HG03064 (cell line): Measurements from ENCODE around the gene KRT16.
"Not testable (repeated sequence)": the region's sequence is repeated elsewhere in the genome, so short reads cannot be mapped to it uniquely, and the experiment has no call there.

Experiments used
- ATAC-seq: cut with Tn5 transposase; IDR thresholded peaks from one replicate; pipeline ENCODE4 v1.9.1; 2021; ENCODE audit warnings: low read depth; ENCODE audit not compliant: unreplicated experiment

Gene KRT16

GRCh38 chr17:41612376-41613160, at the start of gene KRT16:
Gene KRT16, minus strand, starts transcription at chr17:41612767. Its CDS starts 79 bp downstream, at chr17:41612688.
- not testable (repeated sequence) for ATAC-seq

- ATAC-seq = no peak
These were observed 47.7 kb upstream of the KRT16 start for GRCh38 chr17:41660221-41660711.

GRCh38 chr17:41659427-41660212, 47.1 kb upstream of the KRT16 start:
- ATAC-seq = no peak

GRCh38 chr17:41658846-41659245, 46.3 kb upstream of the KRT16 start:
- ATAC-seq = no peak

- ATAC-seq = no peak
These were observed 45.4 kb upstream of the KRT16 start for GRCh38 chr17:41657936-41658335.

- no peak for ATAC-seq
These were observed 44.7 kb upstream of the KRT16 start for GRCh38 chr17:41657176-41657754.

GRCh38 chr17:41656249-41657023, 43.9 kb upstream of the KRT16 start:
- ATAC-seq = no peak

- ATAC-seq = no peak
These were observed 43.1 kb upstream of the KRT16 start for GRCh38 chr17:41655611-41656111.

GRCh38 chr17:41654678-41655607, 42.4 kb upstream of the KRT16 start:
- no peak for ATAC-seq

- ATAC-seq = no peak
These were observed 41.5 kb upstream of the KRT16 start for GRCh38 chr17:41653892-41654677.

GRCh38 chr17:41653421-41653820, 40.9 kb upstream of the KRT16 start:
- no peak for ATAC-seq

- ATAC-seq = no peak
These were observed 39.9 kb upstream of the KRT16 start for GRCh38 chr17:41652461-41652970.

GRCh38 chr17:41651625-41652460, 39.3 kb upstream of the KRT16 start:
- no peak for ATAC-seq

- no peak for ATAC-seq
These were observed 38.4 kb upstream of the KRT16 start for GRCh38 chr17:41650794-41651624.

- no peak for ATAC-seq
These were observed 37.5 kb upstream of the KRT16 start for GRCh38 chr17:41649923-41650519.
